ENCODE measurements around the gene EDEM1.
"Not testable (repeated sequence)": the region's sequence is repeated elsewhere in the genome, so short reads cannot be mapped to it uniquely, and the experiment has no call there.

EDEM1 gene

GRCh38 chr3:5233026-5233425 is 45.5 kb downstream of the EDEM1 start:
- H3K36me3 ChIP-seq (ENCODE audit: control insufficient read depth, insufficient read depth, low read length) = no peaks in the 10 kb centered on the region
- H3K4me3 ChIP-seq (ENCODE audit: extremely low read depth, insufficient read depth, low read length, poor library complexity, severe bottlenecking) = no peak overlapping the region
- H3K4me1 ChIP-seq (ENCODE audit: control insufficient read depth, insufficient read depth, low read length, poor library complexity, severe bottlenecking) = no peaks in the 10 kb centered on the region
- H3K9me3 ChIP-seq (ENCODE audit: control insufficient read depth, low read length) = no peaks in the 10 kb centered on the region
- no peak overlapping the region for H3K27ac ChIP-seq (ENCODE audit: low read depth, low read length, severe bottlenecking)
- 81 to 100% methylated on average over 2 of the region's 2 CpGs for WGBS, 2 experiments (ENCODE audit: insufficient coverage in 2 of 2)

GRCh38 chr3:5235655-5236054 is 48.1 kb downstream of the EDEM1 start:
- H3K4me1 ChIP-seq (ENCODE audit: control insufficient read depth, insufficient read depth, low read length, poor library complexity, severe bottlenecking) = no peaks in the 10 kb centered on the region
- H3K27ac ChIP-seq (ENCODE audit: low read depth, low read length, severe bottlenecking) = no peak overlapping the region
- no peak overlapping the region for H3K4me3 ChIP-seq (ENCODE audit: extremely low read depth, insufficient read depth, low read length, poor library complexity, severe bottlenecking)
- WGBS, 2 experiments (ENCODE audit: insufficient coverage in 2 of 2) = 88 to 92% methylated on average over 7 of the region's 7 CpGs
- H3K9me3 ChIP-seq (ENCODE audit: control insufficient read depth, low read length) = no peaks in the 10 kb centered on the region
- no peaks in the 10 kb centered on the region for H3K36me3 ChIP-seq (ENCODE audit: control insufficient read depth, insufficient read depth, low read length)

- H3K36me3 ChIP-seq (ENCODE audit: control insufficient read depth, insufficient read depth, low read length) = no peaks in the 10 kb centered on the region
- peaks cover under 1% of the 10 kb centered on the region for H3K9me3 ChIP-seq (ENCODE audit: control insufficient read depth, low read length)
- H3K27ac ChIP-seq (ENCODE audit: low read depth, low read length, severe bottlenecking) = no peak overlapping the region
- H3K4me3 ChIP-seq (ENCODE audit: extremely low read depth, insufficient read depth, low read length, poor library complexity, severe bottlenecking) = no peak overlapping the region
- 84 to 86% methylated on average over 4 to 5 of the region's 5 CpGs for WGBS, 2 experiments (ENCODE audit: insufficient coverage in 2 of 2)
- H3K4me1 ChIP-seq (ENCODE audit: control insufficient read depth, insufficient read depth, low read length, poor library complexity, severe bottlenecking) = no peaks in the 10 kb centered on the region
Observed at GRCh38 chr3:5238545-5238944, 51.0 kb downstream of the EDEM1 start.

GRCh38 chr3:5239602-5240001 is 52.1 kb downstream of the EDEM1 start:
- Histone ChIP-seq H3K4me3 (ENCODE audit: extremely low read depth, insufficient read depth, low read length, poor library complexity, severe bottlenecking) (no peak overlapping the region), H3K9me3 (ENCODE audit: control insufficient read depth, low read length) (peaks cover 4% of the 10 kb centered on the region), H3K36me3 (ENCODE audit: control insufficient read depth, insufficient read depth, low read length) (no peaks in the 10 kb centered on the region), H3K4me1 (ENCODE audit: control insufficient read depth, insufficient read depth, low read length, poor library complexity, severe bottlenecking) (no peaks in the 10 kb centered on the region), H3K27ac (ENCODE audit: low read depth, low read length, severe bottlenecking) (no peak overlapping the region)
- WGBS, 2 experiments (ENCODE audit: insufficient coverage in 2 of 2) = 60 to 100% methylated on average over 1 to 3 of the region's 4 CpGs

- peaks cover 4% of the 10 kb centered on the region for H3K9me3 ChIP-seq (ENCODE audit: control insufficient read depth, low read length)
- no peaks in the 10 kb centered on the region for H3K4me1 ChIP-seq (ENCODE audit: control insufficient read depth, insufficient read depth, low read length, poor library complexity, severe bottlenecking)
- H3K4me3 ChIP-seq (ENCODE audit: extremely low read depth, insufficient read depth, low read length, poor library complexity, severe bottlenecking) = no peak overlapping the region
- 80% methylated on average over 1 of the region's 1 CpG; no CpG with 5 or more reads in 1 of the 2 experiments for WGBS, 2 experiments (ENCODE audit: insufficient coverage in 2 of 2)
- H3K27ac ChIP-seq (ENCODE audit: low read depth, low read length, severe bottlenecking) = no peak overlapping the region
- H3K36me3 ChIP-seq (ENCODE audit: control insufficient read depth, insufficient read depth, low read length) = no peaks in the 10 kb centered on the region
Observed at GRCh38 chr3:5240740-5241139, 53.2 kb downstream of the EDEM1 start.

GRCh38 chr3:5242785-5243184 is 55.3 kb downstream of the EDEM1 start:
- 91% methylated on average over 11 to 14 of the region's 23 CpGs for WGBS, 2 experiments (ENCODE audit: insufficient coverage in 2 of 2)
- not testable (repeated sequence) for H3K9me3 ChIP-seq (ENCODE audit: control insufficient read depth, low read length); H3K36me3 ChIP-seq (ENCODE audit: control insufficient read depth, insufficient read depth, low read length); H3K4me1 ChIP-seq (ENCODE audit: control insufficient read depth, insufficient read depth, low read length, poor library complexity, severe bottlenecking); H3K4me3 ChIP-seq (ENCODE audit: extremely low read depth, insufficient read depth, low read length, poor library complexity, severe bottlenecking); H3K27ac ChIP-seq (ENCODE audit: low read depth, low read length, severe bottlenecking)

GRCh38 chr3:5245927-5246326 is 58.4 kb downstream of the EDEM1 start:
- Histone ChIP-seq H3K36me3 (ENCODE audit: control insufficient read depth, insufficient read depth, low read length) (no peaks in the 10 kb centered on the region), H3K4me3 (ENCODE audit: extremely low read depth, insufficient read depth, low read length, poor library complexity, severe bottlenecking) (no peak overlapping the region), H3K27ac (ENCODE audit: low read depth, low read length, severe bottlenecking) (no peak overlapping the region), H3K9me3 (ENCODE audit: control insufficient read depth, low read length) (peaks cover 4% of the 10 kb centered on the region), H3K4me1 (ENCODE audit: control insufficient read depth, insufficient read depth, low read length, poor library complexity, severe bottlenecking) (no peaks in the 10 kb centered on the region)

GRCh38 chr3:5248822-5249221 is 61.3 kb downstream of the EDEM1 start:
- no peak overlapping the region for H3K4me3 ChIP-seq (ENCODE audit: extremely low read depth, insufficient read depth, low read length, poor library complexity, severe bottlenecking)
- WGBS, 2 experiments (ENCODE audit: insufficient coverage in 2 of 2) = no CpG with 5 or more reads among the region's 3 CpGs
- H3K9me3 ChIP-seq (ENCODE audit: control insufficient read depth, low read length) = peaks cover under 1% of the 10 kb centered on the region

GRCh38 chr3:5250467-5251195 is 63.1 kb downstream of the EDEM1 start:
- Histone ChIP-seq H3K4me3 (ENCODE audit: extremely low read depth, insufficient read depth, low read length, poor library complexity, severe bottlenecking) (no peak overlapping the region), H3K27ac (ENCODE audit: low read depth, low read length, severe bottlenecking) (no peak overlapping the region), H3K9me3 (ENCODE audit: control insufficient read depth, low read length) (no peaks in the 10 kb centered on the region), H3K4me1 (ENCODE audit: control insufficient read depth, insufficient read depth, low read length, poor library complexity, severe bottlenecking) (no peaks in the 10 kb centered on the region), H3K36me3 (ENCODE audit: control insufficient read depth, insufficient read depth, low read length) (no peaks in the 10 kb centered on the region)
- WGBS, 2 experiments (ENCODE audit: insufficient coverage in 2 of 2) = 85% methylated on average over 6 to 8 of the region's 9 CpGs

More at GRCh38 chr3:5248822-5249221, 61.3 kb downstream of the EDEM1 start:
- no peaks in the 10 kb centered on the region for H3K4me1 ChIP-seq (ENCODE audit: control insufficient read depth, insufficient read depth, low read length, poor library complexity, severe bottlenecking)
- no peaks in the 10 kb centered on the region for H3K36me3 ChIP-seq (ENCODE audit: control insufficient read depth, insufficient read depth, low read length)
- no peak overlapping the region for H3K27ac ChIP-seq (ENCODE audit: low read depth, low read length, severe bottlenecking)

- no peak overlapping the region for H3K4me3 ChIP-seq (ENCODE audit: extremely low read depth, insufficient read depth, low read length, poor library complexity, severe bottlenecking)
- H3K4me1 ChIP-seq (ENCODE audit: control insufficient read depth, insufficient read depth, low read length, poor library complexity, severe bottlenecking) = no peaks in the 10 kb centered on the region
- H3K36me3 ChIP-seq (ENCODE audit: control insufficient read depth, insufficient read depth, low read length) = no peaks in the 10 kb centered on the region
- 87 to 90% methylated on average over 5 of the region's 6 CpGs for WGBS, 2 experiments (ENCODE audit: insufficient coverage in 2 of 2)
- H3K9me3 ChIP-seq (ENCODE audit: control insufficient read depth, low read length) = no peaks in the 10 kb centered on the region
- H3K27ac ChIP-seq (ENCODE audit: low read depth, low read length, severe bottlenecking) = no peak overlapping the region
Observed at GRCh38 chr3:5251196-5251583, 63.7 kb downstream of the EDEM1 start.

GRCh38 chr3:5252131-5252530 is 64.6 kb downstream of the EDEM1 start:
- no peaks in the 10 kb centered on the region for H3K36me3 ChIP-seq (ENCODE audit: control insufficient read depth, insufficient read depth, low read length)
- no peak overlapping the region for H3K27ac ChIP-seq (ENCODE audit: low read depth, low read length, severe bottlenecking)
- no peaks in the 10 kb centered on the region for H3K4me1 ChIP-seq (ENCODE audit: control insufficient read depth, insufficient read depth, low read length, poor library complexity, severe bottlenecking)
- WGBS, 2 experiments (ENCODE audit: insufficient coverage in 2 of 2) = 95 to 100% methylated on average over 3 of the region's 3 CpGs
- H3K4me3 ChIP-seq (ENCODE audit: extremely low read depth, insufficient read depth, low read length, poor library complexity, severe bottlenecking) = no peak overlapping the region
- no peaks in the 10 kb centered on the region for H3K9me3 ChIP-seq (ENCODE audit: control insufficient read depth, low read length)
